IMR-90 (cell line): ENCODE data around the gene ZDHHC7. TPM values are rescaled to one million over a fixed set of nuclear protein-coding genes. Genes with fewer than 3 reads are reported as not detected.

Experiments used
- ATAC-seq: fragments of 200-7000 bp; cut with Tn5 transposase; 2 replicates; pipeline ENCODE4 v1.9.1; 2020; ENCODE audit warnings: low read depth, mild to moderate bottlenecking, moderate library complexity
- BruUV-seq: library from RNA; stranded (reverse); fragments of 400-500 nt; replicated peaks from 2 replicates; lab custom pipeline; 2021; lab: Mats Ljungman, UMichigan
- CTCF ChIA-PET: fragments of 300-600 bp; formaldehyde crosslinking; extraction: SDS; loops from one replicate; lab custom pipeline; 2021; ENCODE audit warnings: antibody characterized with exemption; lab: Yijun Ruan, JAX
- POLR2A ChIA-PET: fragments of 300-600 bp; sonication (Branson Sonifier 250); formaldehyde crosslinking; loops from one replicate; lab custom pipeline; 2022; ENCODE audit warnings: antibody characterized with exemption; ENCODE audit not compliant: unreplicated experiment; lab: Charles Lee
- DNase-seq: peaks from one replicate; pipeline ENCODE4 v3.0.0; 2013
- H2AFZ ChIP-seq: replicated peaks from 2 replicates; pipeline ENCODE3; 2013; ENCODE audit warnings: low read length, mild to moderate bottlenecking; ENCODE audit not compliant: poor library complexity
- H2AK5ac ChIP-seq: 2 replicates; pipeline ENCODE4 v1.6.1; 2013; ENCODE audit warnings: low read depth, low read length, inconsistent platforms
- H2AK9ac ChIP-seq: replicated peaks from 2 replicates; pipeline ENCODE3; 2013; ENCODE audit warnings: mild to moderate bottlenecking, low read depth, low read length, moderate library complexity; ENCODE audit not compliant: poor library complexity
- H2BK120ac ChIP-seq: 2 replicates; pipeline ENCODE4 v1.6.1; 2013; ENCODE audit warnings: low read depth, low read length, inconsistent platforms
- H2BK15ac ChIP-seq: 3 replicates; pipeline ENCODE4 v1.6.1; 2013; ENCODE audit warnings: low read depth, low read length, inconsistent platforms
- H2BK20ac ChIP-seq: 2 replicates; pipeline ENCODE4 v1.6.1; 2013; ENCODE audit warnings: low read depth, mild to moderate bottlenecking, inconsistent platforms, low read length, moderate library complexity
- H2BK5ac ChIP-seq: 2 replicates; pipeline ENCODE4 v1.6.1; 2013; ENCODE audit warnings: mild to moderate bottlenecking, low read depth, low read length, inconsistent platforms; ENCODE audit not compliant: poor library complexity, severe bottlenecking
- H3K14ac ChIP-seq: replicated peaks from 2 replicates; pipeline ENCODE4 v1.6.1; 2013; ENCODE audit warnings: low read depth, low read length, inconsistent platforms
- H3K18ac ChIP-seq: 2 replicates; pipeline ENCODE4 v1.6.1; 2013; ENCODE audit warnings: low read depth, low read length, control low read depth
- H3K23ac ChIP-seq: 2 replicates; pipeline ENCODE4 v1.6.1; 2013; ENCODE audit warnings: low read depth, low read length, inconsistent platforms
- H3K27ac ChIP-seq: 2 replicates; pipeline ENCODE4 v1.5.1; 2013; ENCODE audit warnings: mild to moderate bottlenecking, control low read depth, low read length; ENCODE audit not compliant: insufficient read depth
- H3K27me3 ChIP-seq: 2 replicates; pipeline ENCODE4 v1.6.1; 2013; ENCODE audit warnings: low read length; ENCODE audit not compliant: control insufficient read depth, insufficient read depth
- H3K36me3 ChIP-seq: 2 replicates; pipeline ENCODE4 v1.6.1; 2013; ENCODE audit warnings: low read length, mixed read lengths; ENCODE audit not compliant: control insufficient read depth, insufficient read depth
- H3K4ac ChIP-seq: 2 replicates; pipeline ENCODE4 v1.6.1; 2013; ENCODE audit warnings: low read depth, low read length, inconsistent platforms
- H3K4me1 ChIP-seq: 2 replicates; pipeline ENCODE4 v1.6.1; 2013; ENCODE audit warnings: low read length, mixed read lengths; ENCODE audit not compliant: control insufficient read depth, insufficient read depth
- H3K4me2 ChIP-seq: 2 replicates; pipeline ENCODE4 v1.6.1; 2013; ENCODE audit warnings: low read depth, mild to moderate bottlenecking, control low read depth, low read length, moderate library complexity
- H3K4me3 ChIP-seq: 2 replicates; pipeline ENCODE4 v1.5.1; 2013; ENCODE audit warnings: low read depth, mild to moderate bottlenecking, control low read depth, low read length, moderate library complexity; ENCODE audit not compliant: insufficient read depth
- H3K56ac ChIP-seq: 2 replicates; pipeline ENCODE4 v1.6.1; 2013; ENCODE audit warnings: low read length, inconsistent platforms; ENCODE audit not compliant: insufficient read depth; ENCODE audit errors: extremely low read depth
- H3K79me1 ChIP-seq, 2 experiments: 2 replicates each; pipeline ENCODE4 v1.6.1; 2013; ENCODE audit warnings: low read length in 2 of 2, inconsistent platforms in 1 of 2, low read depth in 1 of 2
- H3K9ac ChIP-seq: 2 replicates; pipeline ENCODE4 v1.6.1; 2013; ENCODE audit warnings: low read depth, low read length, control low read depth
- H3K9me1 ChIP-seq: 2 replicates; pipeline ENCODE4 v1.6.1; 2013; ENCODE audit warnings: low read length, inconsistent platforms; ENCODE audit not compliant: insufficient read depth
- H3K9me3 ChIP-seq: 2 replicates; pipeline ENCODE4 v1.6.1; 2013; ENCODE audit warnings: low read length; ENCODE audit not compliant: control insufficient read depth, insufficient read depth
- H4K20me1 ChIP-seq: 2 replicates; pipeline ENCODE4 v1.6.1; 2013; ENCODE audit warnings: low read length, inconsistent platforms; ENCODE audit not compliant: insufficient read depth
- H4K5ac ChIP-seq: 2 replicates; pipeline ENCODE4 v1.6.1; 2013; ENCODE audit warnings: mild to moderate bottlenecking, low read depth, low read length, control low read depth
- H4K8ac ChIP-seq, 2 experiments: 2 replicates each; pipeline ENCODE4 v1.6.1; 2013; ENCODE audit warnings: low read depth in 2 of 2, low read length in 2 of 2, control low read depth in 1 of 2, inconsistent platforms in 1 of 2
- H4K91ac ChIP-seq: 2 replicates; pipeline ENCODE4 v1.6.1; 2013; ENCODE audit warnings: low read depth, low read length, inconsistent platforms; ENCODE audit not compliant: insufficient read depth
- BHLHE40 ChIP-seq: fragments of 150-350 bp; IDR thresholded peaks from 2 replicates; pipeline ENCODE4 v1.6.1; 2016; ENCODE audit warnings: mild to moderate bottlenecking, low read depth, low read length
- CEBPB ChIP-seq: IDR thresholded peaks from 2 replicates; pipeline ENCODE4 v1.6.1; 2012; ENCODE audit warnings: low read depth, low read length, improper control_type of control experiment
- CHD1 ChIP-seq: IDR thresholded peaks from 2 replicates; pipeline ENCODE4 v1.6.1; 2012; ENCODE audit warnings: low read depth, low read length, improper control_type of control experiment
- CTCF ChIP-seq: conservative IDR thresholded peaks from 2 replicates; pipeline ENCODE4 v1.5.1; 2012; ENCODE audit warnings: mild to moderate bottlenecking, low read depth, low read length, improper control_type of control experiment
- ELK1 ChIP-seq: fragments of 150-350 bp; IDR thresholded peaks from 2 replicates; pipeline ENCODE4 v1.6.1; 2016; ENCODE audit warnings: low read depth, mild to moderate bottlenecking, low read length, moderate library complexity, borderline replicate concordance
- FOS ChIP-seq: fragments of 150-350 bp; IDR thresholded peaks from 2 replicates; pipeline ENCODE4 v1.6.1; 2016; ENCODE audit warnings: low read depth, low read length
- MAZ ChIP-seq: IDR thresholded peaks from 2 replicates; pipeline ENCODE4 v1.6.1; 2012; ENCODE audit warnings: low read depth, mild to moderate bottlenecking, low read length, improper control_type of control experiment, moderate library complexity, borderline replicate concordance
- MXI1 ChIP-seq: IDR thresholded peaks from 2 replicates; pipeline ENCODE4 v1.6.1; 2012; ENCODE audit warnings: low read depth, mild to moderate bottlenecking, low read length, moderate library complexity, borderline replicate concordance
- POLR2A ChIP-seq: IDR thresholded peaks from 2 replicates; pipeline ENCODE4 v1.6.1; 2012; ENCODE audit warnings: mild to moderate bottlenecking, low read depth, low read length
- RAD21 ChIP-seq: IDR thresholded peaks from 2 replicates; pipeline ENCODE4 v1.6.1; 2012; ENCODE audit warnings: low read length, improper control_type of control experiment
- RCOR1 ChIP-seq: IDR thresholded peaks from 2 replicates; pipeline ENCODE4 v1.6.1; 2012; ENCODE audit warnings: mild to moderate bottlenecking, low read length, improper control_type of control experiment; ENCODE audit not compliant: insufficient replicate concordance
- RFX5 ChIP-seq: IDR thresholded peaks from 2 replicates; pipeline ENCODE4 v1.8.0; 2012; ENCODE audit warnings: low read depth, mild to moderate bottlenecking, low read length, moderate library complexity
- USF2 ChIP-seq: fragments of 150-350 bp; IDR thresholded peaks from 2 replicates; pipeline ENCODE4 v1.6.1; 2017; ENCODE audit warnings: mild to moderate bottlenecking, antibody characterized with exemption, low read length, low read depth
- WGBS, 2 experiments: methylation state at CpG; one replicate each; pipeline versions ENCODE4 v1.1.5 to v1.1.7; 2013; ENCODE audit warnings: missing lambda C conversion rate in 2 of 2; ENCODE audit not compliant: insufficient read length in 1 of 2; ENCODE audit errors: extremely low coverage in 2 of 2; 5-methylcytosine and 5-hydroxymethylcytosine counted together
- dilution Hi-C: fragments of 300-500 bp; cut with HindIII; formaldehyde crosslinking; loops from one replicate; pipeline ENCODE4 v1.14.3; 2018; ENCODE audit warnings: low sequenced_read_pairs; ENCODE audit not compliant: unreplicated experiment
- in situ Hi-C: fragments of 300-500 bp; cut with MboI; formaldehyde crosslinking; loops from 3 replicates; pipeline ENCODE4 v1.14.3; 2019; ENCODE audit warnings: low sequenced_read_pairs, inconsistent platforms, mixed read lengths
- intact Hi-C: fragments of 100-400 bp; cut with micrococcal nuclease; formaldehyde crosslinking; loops from 2 replicates; pipeline ENCODE4 v1.10.0; 2022
- polyA plus RNA-seq, 3 experiments: library from polyadenylated mRNA; depleted of rRNA; stranded (reverse); fragments of >200 nt; gene quantifications; 2 replicates each; pipeline ENCODE4 v1.2.3, GENCODE V29; 2012; ENCODE audit warnings: low replicate concordance in 1 of 3
- total RNA-seq: library from RNA; depleted of rRNA; stranded (reverse); fragments of >200 nt; gene quantifications from 2 replicates; pipeline ENCODE4 v1.2.3, GENCODE V29; 2012

The ZDHHC7 gene
- total and polyA plus RNA-seq, 2 of the 4 experiments (the other 2 are of a cell fraction), result 80.1 to 97.1 TPM

GRCh38 chr16:84930298-84931106, 80.8 kb downstream of the ZDHHC7 start:
- CTCF ChIA-PET, result no interaction called here

More at GRCh38 chr16:84930298-84931106, 80.8 kb downstream of the ZDHHC7 start:
- no peak for DNase-seq
- H3K36me3 ChIP-seq, result no peaks in the 10 kb centered on the region
- no peak overlapping the region for H3K4ac ChIP-seq
- peaks cover 3% of the 10 kb centered on the region; the same call in 1 of the 2 replicates for H3K9me1 ChIP-seq
- no peak for TF ChIP-seq RFX5
- no peak for TF ChIP-seq USF2
- no peak for TF ChIP-seq MAZ
- no peak for TF ChIP-seq CHD1
- TF ChIP-seq MXI1, result no peak
- no peak for TF ChIP-seq CTCF
- TF ChIP-seq RCOR1, result no peak
- no peak for TF ChIP-seq ELK1
- no peak for TF ChIP-seq CEBPB
- no peak for TF ChIP-seq BHLHE40
- no peak for TF ChIP-seq POLR2A
- no peak for TF ChIP-seq RAD21
- no peak for TF ChIP-seq FOS
- H4K91ac ChIP-seq, result no peak overlapping the region
- H2BK120ac ChIP-seq, result no peak overlapping the region
- no peaks in the 10 kb centered on the region for H4K20me1 ChIP-seq
- no peak overlapping the region for H3K27ac ChIP-seq
- no peak overlapping the region for H3K18ac ChIP-seq
- H2AK5ac ChIP-seq, result peak overlapping the region; percentile 47
- no peaks in the 10 kb centered on the region for H3K9me3 ChIP-seq
- H3K4me3 ChIP-seq, result no peak overlapping the region
- dilution Hi-C loops, result no loop called here
- no peak overlapping the region for H4K5ac ChIP-seq
- H2BK20ac ChIP-seq, result no peak overlapping the region
- H3K4me1 ChIP-seq, result peaks cover 2% of the 10 kb centered on the region; the same call in 1 of the 2 replicates
- H3K27me3 ChIP-seq, result no peaks in the 10 kb centered on the region
- POLR2A ChIA-PET, result no interaction called here
- H3K23ac ChIP-seq, result no peak overlapping the region
- intact Hi-C loops, result no loop called here
- H4K8ac ChIP-seq, result no peak overlapping the region
- no peak overlapping the region for H3K9ac ChIP-seq
- H3K14ac ChIP-seq, result no peak overlapping the region
- BruUV-seq, result no TSS peak
- no peak overlapping the region for H3K56ac ChIP-seq
- peak overlapping the region; percentile 43 for H2AFZ ChIP-seq
- H2BK15ac ChIP-seq, result no peak overlapping the region
- 97% methylated on average over 2 of the region's 8 CpGs; no CpG with 5 or more reads in 1 of the 2 experiments for WGBS, 2 experiments
- no peak overlapping the region for H2AK9ac ChIP-seq
- H3K79me1 ChIP-seq, result no peaks in the 10 kb centered on the region
- H3K4me2 ChIP-seq, result no peak overlapping the region
- no peak for ATAC-seq
- H2BK5ac ChIP-seq, result peak overlapping the region; percentile 70
- in situ Hi-C loops, result no loop called here
